Hepatocyte (in vitro differentiated cells): ENCODE data around the gene ST6GAL1. TPM values are rescaled to one million over a fixed set of nuclear protein-coding genes. Genes with fewer than 3 reads are reported as not detected.
"Not testable (repeated sequence)": the region's sequence is repeated elsewhere in the genome, so short reads cannot be mapped to it uniquely, and the experiment has no call there.

Source experiments
- DNase-seq: peaks from one replicate; pipeline ENCODE4 v3.0.0-alpha.2; 2016; ENCODE audit warnings: low spot score
- H2AFZ ChIP-seq: fragments of 200-600 bp; sonication (generic); 2 replicates; pipeline ENCODE4 v1.6.0; 2016; ENCODE audit warnings: antibody characterized with exemption, mild to moderate bottlenecking
- H3K27ac ChIP-seq: fragments of 200-600 bp; sonication (generic); 2 replicates; pipeline ENCODE4 v1.5.1; 2016; ENCODE audit warnings: mild to moderate bottlenecking
- H3K27me3 ChIP-seq: fragments of 200-600 bp; sonication (generic); 2 replicates; pipeline ENCODE4 v1.6.1; 2016
- H3K36me3 ChIP-seq: fragments of 200-600 bp; sonication (generic); replicated peaks from 2 replicates; pipeline ENCODE4 v1.5.1; 2016; ENCODE audit warnings: low read depth; ENCODE audit not compliant: insufficient read depth
- H3K4me1 ChIP-seq: fragments of 200-600 bp; sonication (generic); 2 replicates; pipeline ENCODE4 v1.5.1; 2016; ENCODE audit warnings: mild to moderate bottlenecking, moderate library complexity; ENCODE audit not compliant: insufficient read depth
- H3K4me2 ChIP-seq: fragments of 200-600 bp; sonication (generic); 2 replicates; pipeline ENCODE4 v1.6.0; 2016
- H3K4me3 ChIP-seq: fragments of 200-600 bp; sonication (generic); 2 replicates; pipeline ENCODE4 v1.5.1; 2016; ENCODE audit warnings: mild to moderate bottlenecking
- H3K79me2 ChIP-seq: fragments of 200-600 bp; sonication (generic); 2 replicates; pipeline ENCODE4 v1.6.0; 2017; ENCODE audit warnings: mild to moderate bottlenecking
- H3K9me2 ChIP-seq: fragments of 200-600 bp; sonication (generic); replicated peaks from 2 replicates; pipeline ENCODE4 v1.6.0; 2017; ENCODE audit warnings: mild to moderate bottlenecking; ENCODE audit not compliant: insufficient read depth
- H3K9me3 ChIP-seq: fragments of 200-600 bp; sonication (generic); 2 replicates; pipeline ENCODE4 v1.5.1; 2016; ENCODE audit warnings: low read depth, mild to moderate bottlenecking
- H4K20me1 ChIP-seq: fragments of 200-600 bp; sonication (generic); 2 replicates; pipeline ENCODE4 v1.6.0; 2016; ENCODE audit warnings: mild to moderate bottlenecking; ENCODE audit not compliant: insufficient read depth, poor library complexity, severe bottlenecking
- CTCF ChIP-seq: fragments of 200-600 bp; sonication (generic); IDR thresholded peaks from 2 replicates; pipeline ENCODE4 v1.5.1; 2016; ENCODE audit warnings: antibody characterized with exemption, mild to moderate bottlenecking; ENCODE audit not compliant: poor library complexity
- EZH2 ChIP-seq: fragments of 200-600 bp; sonication (generic); IDR thresholded peaks from 2 replicates; pipeline ENCODE4 v1.6.1; 2016; ENCODE audit warnings: antibody characterized with exemption, mild to moderate bottlenecking, borderline replicate concordance
- EZH2phosphoT487 ChIP-seq: fragments of 200-600 bp; sonication (generic); IDR thresholded peaks from one replicate; pipeline ENCODE4 v1.6.1; 2018; ENCODE audit warnings: antibody characterized with exemption, mild to moderate bottlenecking, low read depth, moderate library complexity; ENCODE audit not compliant: unreplicated experiment, severe bottlenecking
- WGBS: methylation state at CpG from one replicate; pipeline ENCODE4 v1.1.6; 2016; ENCODE audit warnings: low lambda C conversion rate; ENCODE audit errors: missing lambda C conversion rate; 5-methylcytosine and 5-hydroxymethylcytosine counted together
- polyA plus RNA-seq: library from polyadenylated mRNA; unstranded; fragments of >200 nt; fragmentation: Nextera tagmentation; extraction: Ambion mirVana; gene quantifications from 2 replicates; pipeline ENCODE4 v1.2.1, GENCODE V29; 2016
- total RNA-seq: library from RNA; depleted of rRNA; stranded (reverse); fragments of >200 nt; gene quantifications from 2 replicates; pipeline ENCODE4 v1.2.3, GENCODE V29; 2014

Gene ST6GAL1
- 109 and 136 TPM in 2 replicates for total RNA-seq
- 36.6 and 57.5 TPM in 2 replicates for polyA plus RNA-seq

GRCh38 chr3:186930143-186930640 is at the start of gene ST6GAL1:
Gene ST6GAL1, plus strand, starts transcription at chr3:186930526. Its CDS starts 112,178 bp downstream, at chr3:187042704.
- Histone ChIP-seq H3K4me3 (peak within 1 kb of the TSS; percentile 100), H3K4me2 (peak within 1 kb of the TSS; percentile 99), H3K9me2 (no peaks in the 10 kb centered on the region), H3K27me3 (peaks cover 4% of the 10 kb centered on the region), H3K36me3 (no peaks in the 10 kb centered on the region), H2AFZ (peak within 1 kb of the TSS; percentile 99), H3K27ac (peak within 1 kb of the TSS; percentile 80), H3K79me2 (peaks cover 21% of the 10 kb centered on the region), H4K20me1 (no peaks in the 10 kb centered on the region), H3K9me3 (no peaks in the 10 kb centered on the region), H3K4me1 (peaks cover 11% of the 10 kb centered on the region)
- 3% methylated on average over 36 of the region's 38 CpGs for WGBS
- peak; percentile 54 for DNase-seq
- peak; percentile 17 for TF ChIP-seq CTCF
- TF ChIP-seq EZH2, result no peak

- no peak for DNase-seq
- no peaks in the 10 kb centered on the region for H3K4me1 ChIP-seq
- H3K36me3 ChIP-seq, result no peaks in the 10 kb centered on the region
- H3K4me2 ChIP-seq, result no peak overlapping the region
- H3K4me3 ChIP-seq, result no peak overlapping the region
- WGBS, result 75% methylated on average over 4 of the region's 4 CpGs
- H3K27me3 ChIP-seq, result no peaks in the 10 kb centered on the region
- H3K9me3 ChIP-seq, result no peaks in the 10 kb centered on the region
- no peak overlapping the region for H2AFZ ChIP-seq
- H3K79me2 ChIP-seq, result no peaks in the 10 kb centered on the region
- no peaks in the 10 kb centered on the region for H3K9me2 ChIP-seq
- H3K27ac ChIP-seq, result no peak overlapping the region
- no peaks in the 10 kb centered on the region for H4K20me1 ChIP-seq
- TF ChIP-seq CTCF (no peak), EZH2phosphoT487 (no peak), EZH2 (no peak)
These were observed 48.2 kb upstream of the ST6GAL1 start for GRCh38 chr3:186882150-186882524.

- no peak for DNase-seq
- Histone ChIP-seq H3K4me2 (no peak overlapping the region), H3K79me2 (no peaks in the 10 kb centered on the region), H3K4me1 (no peaks in the 10 kb centered on the region), H3K9me3 (no peaks in the 10 kb centered on the region), H3K27ac (no peak overlapping the region), H2AFZ (no peak overlapping the region), H3K36me3 (no peaks in the 10 kb centered on the region), H3K9me2 (no peaks in the 10 kb centered on the region), H3K27me3 (no peaks in the 10 kb centered on the region), H4K20me1 (no peaks in the 10 kb centered on the region), H3K4me3 (no peak overlapping the region)
- WGBS, result 93% methylated on average over 6 of the region's 6 CpGs
- TF ChIP-seq EZH2phosphoT487, result no peak
These were observed 47.2 kb upstream of the ST6GAL1 start for GRCh38 chr3:186882881-186883685.

- Histone ChIP-seq H3K4me3 (no peak overlapping the region), H4K20me1 (no peaks in the 10 kb centered on the region), H3K9me3 (no peaks in the 10 kb centered on the region), H3K27me3 (no peaks in the 10 kb centered on the region), H3K4me2 (no peak overlapping the region), H2AFZ (no peak overlapping the region), H3K79me2 (no peaks in the 10 kb centered on the region), H3K36me3 (no peaks in the 10 kb centered on the region), H3K27ac (no peak overlapping the region), H3K9me2 (no peaks in the 10 kb centered on the region), H3K4me1 (no peaks in the 10 kb centered on the region)
- no peak for DNase-seq
- WGBS, result 96% methylated on average over 1 of the region's 1 CpG
- no peak for TF ChIP-seq EZH2
- TF ChIP-seq EZH2phosphoT487, result no peak
- TF ChIP-seq CTCF, result no peak
These were observed 46.7 kb upstream of the ST6GAL1 start for GRCh38 chr3:186883686-186884058.

GRCh38 chr3:186884868-186885267 is 45.5 kb upstream of the ST6GAL1 start:
- H3K36me3 ChIP-seq, H3K4me1 ChIP-seq, DNase-seq, H2AFZ ChIP-seq, H3K4me3 ChIP-seq, H3K27me3 ChIP-seq, H4K20me1 ChIP-seq, H3K27ac ChIP-seq, H3K9me2 ChIP-seq, H3K9me3 ChIP-seq, H3K4me2 ChIP-seq, H3K79me2 ChIP-seq: not testable (repeated sequence)
- 96% methylated on average over 8 of the region's 29 CpGs for WGBS
